Stimulated activated CD8-positive, alpha-beta memory T cell treated with anti-CD3 and anti-CD28 coated beads, Interleukin-12 subunit alpha, Interleukin-12 subunit beta, amount 100 ng/mL, for 4 hours (primary cell): ENCODE results near the gene ACAN.
A peak's percentile ranks its signal among the peaks of the same experiment; 100 is the strongest.

Source experiments
- DNase-seq: peaks from one replicate; pipeline ENCODE4 v3.0.0-alpha.2; 2020; ENCODE audit warnings: low read depth

ACAN gene

DNA sequence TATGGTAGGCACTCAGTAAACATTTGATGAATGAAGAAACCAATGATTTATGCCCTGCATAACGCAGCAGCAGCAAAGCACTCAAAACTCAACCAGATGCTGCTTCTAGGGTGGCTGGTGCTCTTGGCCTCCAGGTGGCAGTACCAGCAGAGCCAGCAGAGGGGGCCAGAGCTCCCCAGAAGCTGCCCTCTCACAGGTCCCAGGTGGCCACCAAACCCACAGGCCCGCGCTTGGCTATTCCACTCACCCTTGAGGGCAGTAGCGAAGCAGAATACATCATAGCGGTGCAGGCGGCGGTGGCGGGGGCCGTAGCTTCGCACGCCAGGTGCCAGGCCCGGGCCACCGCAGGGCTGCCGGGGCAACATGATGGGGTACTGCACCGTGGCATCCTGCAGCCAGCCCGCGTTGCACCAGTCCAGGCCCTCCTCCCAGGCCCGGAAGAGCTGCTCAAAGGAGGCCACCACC is 75.5 kb downstream of the ACAN start:
- DNase-seq, result no peak

DNA sequence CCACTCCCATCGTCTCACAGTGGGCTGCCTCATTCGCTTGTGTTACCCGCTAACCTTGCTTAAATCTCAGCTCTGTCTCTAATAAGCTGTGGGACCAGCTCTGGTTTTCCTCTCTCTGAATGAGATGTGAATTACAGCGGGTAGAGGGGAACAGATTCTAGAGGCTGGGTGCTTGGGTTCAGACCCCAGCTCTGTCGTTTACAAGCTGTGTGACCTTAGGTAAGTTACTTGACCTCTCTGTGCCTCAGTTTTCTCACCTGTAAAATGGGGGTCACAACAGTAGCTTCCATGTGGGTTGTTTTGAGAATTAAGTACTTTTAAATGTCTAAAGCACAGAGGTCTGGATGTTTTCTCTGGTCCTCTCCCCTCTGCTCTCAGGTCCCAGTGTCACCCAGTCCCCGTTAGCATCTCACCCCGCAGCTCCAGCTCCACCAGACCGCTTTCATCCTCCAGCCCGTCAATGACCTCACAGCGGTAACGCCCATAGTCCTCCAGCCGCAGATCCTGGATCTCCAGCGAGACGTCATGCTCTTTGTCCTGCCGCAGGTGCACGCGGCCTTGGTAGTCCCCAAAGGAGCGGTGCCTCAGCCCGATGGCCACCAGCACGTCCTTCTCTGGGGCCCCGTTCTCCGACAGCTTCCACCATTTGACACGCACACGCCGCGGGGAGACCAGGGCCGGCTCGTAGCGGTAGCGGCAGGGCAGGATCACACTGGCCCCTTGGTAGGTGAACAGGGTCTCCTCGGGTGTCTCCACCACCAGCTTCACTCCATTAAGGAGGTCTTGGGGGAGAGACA is 77.9 kb downstream of the ACAN start:
- no peak for DNase-seq

GRCh38 chr15:88881775-88882174 is 78.5 kb downstream of the ACAN start:
- DNase-seq, result no peak

GRCh38 chr15:88882785-88883184 is 79.5 kb downstream of the ACAN start:
- no peak for DNase-seq

DNA sequence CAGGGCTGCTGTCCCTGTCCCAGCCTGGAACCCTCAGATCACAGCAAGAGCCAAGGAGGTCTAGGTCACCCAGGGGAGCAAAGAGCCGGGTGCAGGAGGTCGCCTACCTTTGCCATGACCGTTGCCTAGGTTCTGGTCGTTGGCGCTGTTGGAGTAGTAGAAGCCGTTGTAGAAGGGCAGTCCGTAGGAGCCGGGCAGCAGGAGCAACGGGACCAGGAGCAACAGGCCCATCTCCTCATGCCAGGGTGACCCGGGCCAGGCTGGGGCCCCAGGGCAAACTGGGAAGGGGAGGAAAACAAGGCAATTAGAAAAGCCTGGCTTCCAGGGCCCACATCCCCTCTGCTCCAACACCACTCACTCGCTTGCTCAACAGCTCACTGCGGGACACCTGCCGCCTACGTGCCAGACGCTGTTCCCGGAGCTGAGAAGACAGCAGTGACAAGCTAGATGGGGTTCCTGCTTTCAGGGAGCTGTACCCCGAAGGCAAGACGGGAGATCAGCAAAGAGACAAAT is 83.9 kb downstream of the ACAN start:
- no peak for DNase-seq

DNA sequence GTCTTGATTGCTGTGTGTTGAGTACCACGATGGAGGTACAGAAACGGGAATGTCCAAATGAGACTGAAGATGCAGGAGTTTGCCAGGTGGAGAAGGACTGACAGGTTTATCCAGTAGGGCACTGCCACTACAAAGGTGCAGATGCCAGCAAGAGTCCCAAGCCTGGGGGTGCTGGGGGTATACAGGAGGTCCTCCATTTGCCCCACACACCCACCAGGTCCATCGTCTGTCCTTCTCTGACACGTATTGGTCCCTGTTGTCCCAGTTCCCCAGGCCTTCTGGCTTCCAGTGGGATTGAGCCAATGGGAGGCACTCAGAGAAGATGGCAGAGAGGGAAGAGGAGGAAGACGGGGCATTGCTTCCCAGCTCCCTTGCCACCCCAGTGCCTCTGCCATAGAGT is 85.5 kb downstream of the ACAN start:
- no peak for DNase-seq

- DNase-seq, result no peak
These were observed 87.3 kb downstream of the ACAN start for GRCh38 chr15:88890495-88890894.

DNA sequence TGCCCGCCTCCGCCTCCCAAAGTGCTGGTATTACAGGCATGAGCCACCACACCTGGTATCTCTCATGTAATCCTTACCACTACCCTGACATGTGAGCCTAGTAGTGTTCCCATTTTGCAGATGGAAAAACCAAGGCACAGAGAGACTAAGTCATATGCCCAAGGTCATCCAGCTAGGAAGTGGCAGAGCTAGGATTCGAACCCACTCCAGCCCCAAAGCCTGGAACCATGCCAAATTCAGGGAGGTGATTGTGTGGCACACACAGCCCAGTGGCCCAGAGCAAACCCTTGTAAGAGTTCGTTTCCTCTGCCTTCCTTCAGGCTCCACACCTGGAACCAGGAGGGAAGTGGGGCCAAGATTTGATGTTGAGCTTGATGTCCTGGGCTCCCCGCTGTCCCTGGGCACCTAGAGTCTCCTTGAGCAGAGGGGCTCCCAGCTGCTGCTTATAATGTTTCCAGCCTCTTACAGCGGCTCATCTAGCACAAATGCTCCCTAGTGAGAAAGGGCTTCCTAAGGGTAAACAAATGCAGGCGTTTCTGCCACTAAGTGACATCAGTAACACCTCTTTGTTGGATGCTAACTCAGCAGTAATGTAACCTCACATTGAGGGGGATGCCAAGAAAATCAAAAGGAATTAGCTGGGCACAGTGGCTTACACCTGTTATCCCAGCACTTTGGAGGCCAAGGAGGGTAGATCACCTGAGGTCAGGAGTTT is 88.5 kb downstream of the ACAN start:
- no peak for DNase-seq

DNA sequence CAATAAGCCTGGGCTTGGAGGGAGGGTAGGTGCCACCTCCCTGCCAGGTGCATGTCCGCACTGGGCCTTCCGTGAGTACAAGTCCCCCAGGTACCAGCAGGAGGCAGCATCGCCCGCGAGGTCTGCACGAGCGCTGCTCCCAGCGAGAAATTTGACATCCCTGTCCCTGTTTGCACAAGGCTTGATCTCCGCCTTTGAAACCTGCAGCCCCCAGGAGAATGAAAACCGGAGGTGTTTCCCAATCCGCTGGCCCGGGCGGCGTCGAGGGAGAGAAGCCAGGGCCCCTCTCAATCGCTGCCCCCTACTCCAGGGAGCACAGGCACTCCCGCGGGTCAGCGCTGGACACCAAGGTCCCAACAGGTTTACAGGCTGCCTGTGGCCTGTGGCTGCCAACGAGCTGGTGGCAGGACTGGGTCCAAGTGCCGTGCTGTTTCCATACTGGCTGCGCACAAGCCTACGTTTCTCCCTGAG is 91.1 kb downstream of the ACAN start:
- peak; percentile 64 for DNase-seq

DNA sequence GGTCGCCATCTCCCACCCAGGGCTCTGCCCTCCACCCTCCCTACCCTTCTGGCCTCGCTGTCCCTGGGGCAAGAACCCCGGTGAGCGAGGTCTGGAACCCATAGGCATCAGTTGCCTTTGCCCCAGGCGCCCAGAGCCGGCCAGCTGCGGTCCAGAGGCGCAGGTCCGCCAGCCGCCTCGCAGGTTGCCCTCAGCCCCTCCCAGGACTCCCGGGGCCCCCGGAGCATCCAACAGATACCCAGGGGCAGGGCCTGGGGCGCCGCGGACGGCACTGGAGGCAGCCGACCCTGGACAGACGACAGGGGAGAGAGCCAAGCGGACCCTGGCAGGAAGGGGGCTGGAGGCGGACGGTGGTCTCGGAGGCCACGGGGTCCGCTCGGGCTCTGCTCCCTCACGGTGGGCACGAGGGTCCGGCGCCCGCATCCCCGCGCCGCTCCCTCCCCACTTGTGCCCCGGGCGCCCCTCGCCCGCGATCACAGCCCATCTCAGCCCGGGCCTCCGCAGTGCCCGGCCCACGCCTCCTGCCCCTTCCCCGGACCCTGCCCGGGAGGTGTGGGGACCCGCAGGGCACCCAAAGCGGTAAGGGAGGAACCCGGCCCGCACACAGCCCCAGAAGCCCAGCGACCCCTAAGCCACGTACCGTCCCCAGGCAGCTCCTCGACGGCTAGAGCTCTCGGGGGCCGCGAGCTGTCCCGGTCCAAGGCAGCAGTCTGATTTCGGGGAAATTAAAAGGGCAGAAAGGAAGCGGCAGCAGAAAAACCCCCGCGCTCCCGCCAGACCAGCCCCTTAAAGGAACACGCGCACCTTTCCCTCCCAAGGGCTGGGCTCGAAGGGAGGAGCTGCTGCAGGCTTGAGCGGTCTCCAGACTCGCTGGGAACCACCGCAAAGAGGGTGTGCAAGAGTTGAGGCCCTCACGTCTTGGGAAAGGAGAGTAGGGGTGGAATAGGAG is 91.9 kb downstream of the ACAN start, which contains the start of gene HAPLN3:
HAPLN3 (minus strand) TSS at position 726 of the 949 bp plus-strand sequence. CDS start 8,246 bp downstream, outside the sequence.
- peak; percentile 43 for DNase-seq

DNA sequence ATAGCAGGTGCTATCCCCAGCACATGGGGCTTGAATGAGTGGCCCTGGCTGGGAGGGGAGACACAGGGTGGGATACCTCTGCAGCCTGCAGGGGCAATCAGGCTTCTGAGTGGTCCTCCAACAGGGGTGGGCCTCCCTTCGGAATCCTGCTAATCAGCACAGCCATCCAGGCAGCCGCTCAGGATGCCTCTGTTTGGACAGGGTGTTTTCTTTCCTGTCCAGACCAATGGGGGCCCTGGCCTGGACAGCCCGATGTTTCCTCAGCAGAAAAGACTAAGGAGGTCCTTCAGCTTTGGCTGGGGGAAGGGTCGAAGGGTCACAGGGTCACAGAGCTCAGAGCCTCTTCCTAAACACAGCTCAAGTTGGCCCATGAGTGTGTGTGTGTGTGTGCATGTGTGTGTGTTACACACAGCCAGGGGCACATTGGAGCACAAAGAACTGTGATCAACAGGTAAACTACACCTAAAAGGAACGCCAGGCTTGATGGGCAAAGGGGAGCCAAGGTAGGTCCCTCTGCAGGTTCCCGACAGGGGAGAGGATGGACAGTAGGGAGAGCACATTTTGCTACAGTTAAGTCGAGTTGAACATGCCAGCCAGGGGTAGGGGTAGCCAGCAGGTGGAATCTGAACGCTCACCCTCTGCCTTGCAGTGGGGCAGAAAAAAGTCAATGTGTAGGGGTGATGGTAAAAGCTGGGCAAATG is 93.2 kb downstream of the ACAN start:
- DNase-seq, result no peak

DNA sequence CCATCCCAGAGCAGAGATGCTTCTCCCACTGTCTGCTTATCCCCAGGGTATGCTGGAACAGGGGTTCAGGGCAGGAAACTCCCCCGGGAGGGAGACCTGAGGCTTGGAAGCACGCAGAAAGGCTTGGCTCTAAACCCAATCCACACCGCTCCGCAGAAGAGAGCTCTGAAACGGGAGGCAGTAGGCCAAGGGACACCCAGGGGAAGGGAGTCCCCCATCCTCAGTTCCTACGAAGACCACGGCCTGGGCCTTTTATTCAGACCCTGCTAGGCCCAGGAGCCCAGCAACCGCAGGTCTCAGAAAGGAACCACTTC is 93.9 kb downstream of the ACAN start:
- no peak for DNase-seq

DNA sequence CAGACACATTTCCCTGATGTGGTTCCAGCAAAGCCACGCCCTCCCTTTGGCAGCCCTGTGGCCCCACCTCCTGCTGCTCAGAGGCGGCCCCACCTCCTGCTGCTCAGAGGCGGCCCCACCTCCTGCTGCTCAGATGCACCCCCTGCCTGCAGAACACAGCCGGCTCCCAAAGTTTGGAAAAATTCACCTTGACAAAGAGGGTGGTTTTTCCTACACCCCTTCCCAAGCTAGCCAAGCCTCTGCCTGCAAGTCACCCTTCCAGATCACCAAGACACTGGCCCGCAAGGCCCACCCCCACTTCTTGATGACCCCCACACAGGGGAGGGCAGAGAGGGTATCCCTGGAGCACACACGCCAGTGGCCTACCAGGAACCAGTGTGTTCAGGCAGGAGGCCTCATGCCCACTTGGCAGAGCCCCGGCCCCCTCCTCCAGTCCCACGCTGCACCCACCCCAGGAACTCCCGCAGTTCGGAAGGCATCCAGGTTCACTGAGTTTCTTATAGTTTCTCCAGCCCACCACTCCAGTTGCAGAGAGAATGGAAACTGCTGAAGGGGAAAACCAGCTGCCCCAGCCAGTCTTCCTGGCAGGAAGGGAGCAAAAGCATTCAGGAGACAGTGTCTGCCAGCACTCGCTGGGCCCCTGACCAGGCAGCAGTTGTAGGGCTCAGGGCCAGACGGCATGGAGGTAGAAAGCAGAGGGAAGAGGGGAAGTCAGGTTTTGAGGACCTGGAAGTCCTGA is 94.4 kb downstream of the ACAN start:
- peak; percentile 54 for DNase-seq

GRCh38 chr15:88898736-88899135 is 95.5 kb downstream of the ACAN start:
- no peak for DNase-seq

GRCh38 chr15:88899251-88899650 is 96.0 kb downstream of the ACAN start:
- no peak for DNase-seq

DNA sequence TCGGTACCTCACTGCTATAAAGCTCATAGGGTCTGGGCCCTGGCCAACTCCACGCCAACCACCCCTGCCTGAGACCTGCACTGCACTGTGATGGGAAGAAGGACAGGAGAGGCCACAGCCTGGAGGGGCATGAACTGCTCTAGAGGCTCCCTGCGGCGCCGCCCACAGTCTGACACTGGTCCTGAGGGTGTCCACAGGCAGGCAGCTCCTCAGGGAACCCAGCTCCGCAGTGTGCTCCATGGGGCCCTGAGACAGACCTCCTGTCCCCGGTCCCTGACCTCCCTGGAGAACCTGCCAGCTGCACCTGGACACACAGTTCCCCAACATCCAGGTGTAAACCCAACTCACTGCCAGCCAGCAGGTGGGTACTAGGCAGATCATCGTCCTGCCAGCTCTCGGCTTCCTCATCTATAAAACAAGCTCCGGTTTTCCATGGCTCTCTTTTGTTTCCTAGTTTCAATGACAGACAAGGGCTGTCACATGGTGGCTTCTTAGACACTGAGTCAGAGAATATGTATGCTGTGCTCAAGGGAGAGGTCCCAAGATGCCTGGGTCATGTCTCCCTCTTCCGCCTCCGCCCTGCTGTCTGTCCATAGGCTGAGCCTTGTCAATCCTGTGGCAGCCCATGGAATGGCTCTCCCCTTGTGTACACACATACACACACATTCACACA is 97.2 kb downstream of the ACAN start:
- no peak for DNase-seq

GRCh38 chr15:88900982-88901418 is 97.8 kb downstream of the ACAN start:
- DNase-seq, result no peak

GRCh38 chr15:88901508-88902220 is 98.4 kb downstream of the ACAN start:
- DNase-seq, result no peak

DNA sequence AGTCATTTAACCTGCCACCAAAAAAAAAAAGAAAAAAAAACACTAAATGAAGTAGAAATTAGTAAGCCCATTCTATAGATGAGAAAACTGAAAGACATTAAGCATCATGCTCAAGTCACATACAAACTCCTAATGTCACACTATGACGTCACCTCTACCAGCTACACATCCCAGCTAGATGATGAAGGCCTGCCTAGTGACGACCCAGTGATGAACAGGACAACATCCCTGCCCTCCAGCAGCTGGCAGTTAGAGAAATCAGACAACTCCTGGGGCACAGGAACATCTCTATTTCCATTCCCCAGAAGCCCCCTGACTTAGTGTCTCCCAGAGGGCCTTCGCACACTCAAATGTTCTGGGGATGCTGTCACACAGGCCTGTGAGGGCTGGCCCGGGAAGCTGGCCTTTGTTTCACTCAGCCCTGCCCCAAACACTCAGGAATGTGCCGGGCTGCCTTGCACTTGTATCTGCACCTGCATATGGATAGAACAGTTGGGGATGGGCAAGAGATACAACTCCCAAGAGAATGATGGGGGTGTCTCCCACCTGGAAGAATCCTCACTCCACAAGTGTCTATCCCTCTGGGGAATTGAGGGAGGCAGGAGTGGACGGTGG is 99.1 kb downstream of the ACAN start:
- DNase-seq, result no peak
